HG03565 (cell line): ENCODE results near the gene KLHDC7B.

ENCODE experiments used
- ATAC-seq: cut with Tn5 transposase; IDR thresholded peaks from one replicate; pipeline ENCODE4 v1.9.1; 2021; ENCODE audit warnings: mild to moderate bottlenecking, moderate library complexity; ENCODE audit not compliant: unreplicated experiment

Gene KLHDC7B

GRCh38 chr22:50585238-50585637, 39.5 kb downstream of the KLHDC7B start:
- ATAC-seq, result no peak

- no peak for ATAC-seq
Measured at GRCh38 chr22:50585781-50586180, 40.1 kb downstream of the KLHDC7B start.

- ATAC-seq, result no peak
Measured at GRCh38 chr22:50586416-50586815, 40.7 kb downstream of the KLHDC7B start.

GRCh38 chr22:50587407-50587806, 41.7 kb downstream of the KLHDC7B start:
- ATAC-seq, result no peak

- no peak for ATAC-seq
Measured at GRCh38 chr22:50595189-50595588, 49.5 kb downstream of the KLHDC7B start.

GRCh38 chr22:50597097-50597496, 51.4 kb downstream of the KLHDC7B start:
- ATAC-seq, result no peak

- ATAC-seq, result no peak
Measured at GRCh38 chr22:50599816-50600455, 54.2 kb downstream of the KLHDC7B start.

- ATAC-seq, result no peak
Measured at GRCh38 chr22:50600538-50600937, 54.8 kb downstream of the KLHDC7B start, which contains the start of gene MAPK8IP2. Gene MAPK8IP2, plus strand, starts transcription at chr22:50600793. Its CDS starts 26 bp downstream, at chr22:50600819.
